GM18508 (cell line): ENCODE measurements around the gene AKAP6.

Source experiments
- ATAC-seq: cut with Tn5 transposase; IDR thresholded peaks from one replicate; pipeline ENCODE4 v1.9.1; 2021; ENCODE audit warnings: moderate number of reproducible peaks; ENCODE audit not compliant: insufficient read depth, unreplicated experiment

The AKAP6 gene

DNA sequence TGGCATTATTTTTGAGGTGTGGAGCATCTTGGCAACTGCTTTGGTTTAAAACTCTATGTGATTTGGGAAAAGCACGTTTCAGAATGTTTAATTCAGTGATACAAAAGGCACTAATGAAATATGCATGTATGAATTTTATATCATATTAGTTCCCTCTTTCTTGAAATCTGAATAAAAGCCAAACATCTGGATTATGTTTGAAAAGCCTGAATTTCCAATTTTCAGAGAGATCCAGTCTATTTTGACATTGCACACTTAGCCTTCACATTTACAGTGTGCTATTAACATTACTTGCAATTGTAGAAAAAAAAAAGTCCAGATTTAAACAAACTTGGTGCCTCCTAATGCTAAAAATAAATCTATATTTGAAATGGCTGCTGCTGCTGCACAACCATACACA is 390.5 kb downstream of the AKAP6 start:
- ATAC-seq = no peak

GRCh38 chr14:32720927-32721326 is 391.8 kb downstream of the AKAP6 start:
- ATAC-seq = no peak

DNA sequence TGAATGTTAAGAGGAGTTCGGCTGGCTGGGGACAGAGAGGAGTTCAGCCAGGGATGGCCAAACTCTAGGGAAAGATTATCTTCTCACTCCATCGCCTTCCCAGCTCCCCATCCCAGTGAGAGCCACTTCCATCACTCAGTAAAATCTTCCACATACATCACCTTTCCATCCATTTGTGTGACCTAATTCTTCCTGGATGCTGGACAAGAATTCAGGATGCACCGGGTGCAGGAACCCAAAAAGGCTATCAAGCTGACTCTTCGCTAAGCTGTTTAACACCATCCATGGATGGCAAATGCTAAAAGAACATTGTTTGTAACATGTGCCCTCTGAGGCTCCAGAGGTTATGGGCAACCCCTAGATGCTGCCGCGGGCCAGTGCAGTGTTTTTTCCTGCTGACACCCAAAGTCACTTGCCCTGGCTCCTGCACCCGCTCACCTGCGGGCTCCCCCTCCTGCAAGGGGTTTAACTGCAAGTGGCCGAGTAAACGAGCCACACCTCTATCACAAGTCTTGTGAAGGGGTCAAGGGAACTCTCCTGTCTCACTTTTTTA is 393.6 kb downstream of the AKAP6 start:
- ATAC-seq = no peak

GRCh38 chr14:32724867-32725471 is 395.9 kb downstream of the AKAP6 start:
- no peak for ATAC-seq

DNA sequence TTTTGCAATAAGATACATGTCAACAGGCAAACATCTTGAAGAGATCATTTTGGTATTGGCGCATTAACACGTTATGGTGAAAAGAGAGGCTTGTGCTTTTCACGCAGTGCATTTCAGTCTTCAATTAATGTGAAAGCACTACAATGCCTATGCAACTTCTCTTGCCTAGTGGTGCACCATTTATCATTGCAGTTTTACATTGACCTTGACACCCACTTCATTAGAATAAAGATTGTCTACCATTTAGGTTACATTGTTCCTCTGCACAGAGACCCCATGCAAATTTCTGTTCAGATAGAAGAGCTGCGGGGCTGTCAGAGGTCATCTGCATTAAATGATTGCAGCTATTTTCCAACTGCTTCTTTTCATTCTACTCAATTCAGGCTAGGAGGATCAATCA is 397.4 kb downstream of the AKAP6 start:
- ATAC-seq = no peak

GRCh38 chr14:32727832-32728231 is 398.7 kb downstream of the AKAP6 start:
- ATAC-seq = no peak

GRCh38 chr14:32728526-32728925 is 399.4 kb downstream of the AKAP6 start:
- ATAC-seq = no peak

DNA sequence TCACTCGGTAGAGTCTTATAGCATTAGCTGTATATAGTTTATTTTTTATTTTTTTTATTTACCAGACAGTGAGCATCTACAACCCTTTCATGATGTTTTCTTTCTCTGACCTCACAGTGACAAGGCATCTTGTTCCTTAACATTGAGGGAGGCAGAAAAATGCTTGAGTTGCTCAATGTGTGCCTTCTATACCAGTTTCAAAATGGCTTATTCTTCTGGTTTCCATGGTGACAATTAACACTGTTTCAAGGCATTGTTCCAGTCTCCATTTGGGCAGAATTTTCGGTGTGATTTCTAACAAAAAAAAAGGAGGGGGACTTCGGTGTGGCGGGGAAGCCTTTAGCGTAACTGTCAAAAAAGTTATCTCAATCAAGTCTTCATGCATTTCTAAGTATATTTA is 399.9 kb downstream of the AKAP6 start:
- no peak for ATAC-seq

- ATAC-seq = no peak
Observed at GRCh38 chr14:32731249-32731648, 402.2 kb downstream of the AKAP6 start.

DNA sequence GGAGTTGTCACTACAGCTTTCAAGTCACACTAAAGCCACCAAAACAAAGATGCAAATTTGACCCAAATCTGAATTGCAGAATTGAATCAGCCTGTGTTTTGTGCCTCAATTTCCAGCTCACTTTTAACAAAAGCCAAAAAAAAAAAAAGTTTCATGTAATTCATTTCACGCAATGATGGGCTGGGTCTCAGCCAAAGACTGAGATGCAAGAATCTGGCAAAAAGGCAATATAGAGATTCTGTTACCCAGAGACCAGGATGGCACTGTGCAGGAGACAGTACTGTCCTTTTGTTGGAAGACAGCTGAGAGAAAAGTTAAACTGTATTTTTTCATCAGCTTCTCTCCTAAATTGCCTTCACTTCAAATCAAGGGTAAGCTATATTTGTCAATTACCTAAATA is 403.9 kb downstream of the AKAP6 start:
- ATAC-seq = no peak

DNA sequence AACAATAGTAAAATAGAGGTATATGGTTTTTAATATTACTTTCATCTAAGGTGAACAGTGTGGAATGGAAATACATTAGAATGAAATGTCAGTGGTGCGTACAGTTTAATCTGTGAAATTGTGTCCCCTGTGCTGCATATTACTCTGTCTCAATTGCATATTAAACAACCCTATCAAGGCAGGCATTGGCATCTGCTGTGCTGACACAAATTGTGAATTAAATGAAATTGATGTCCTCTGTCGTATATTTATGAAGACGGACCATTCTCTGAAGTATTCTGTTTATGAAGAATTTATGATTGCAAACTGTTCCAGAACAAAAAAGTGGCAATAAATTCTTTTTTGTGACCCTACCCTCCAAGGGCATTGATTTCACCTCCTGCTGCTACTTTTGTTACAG is 405.2 kb downstream of the AKAP6 start:
- ATAC-seq = no peak

DNA sequence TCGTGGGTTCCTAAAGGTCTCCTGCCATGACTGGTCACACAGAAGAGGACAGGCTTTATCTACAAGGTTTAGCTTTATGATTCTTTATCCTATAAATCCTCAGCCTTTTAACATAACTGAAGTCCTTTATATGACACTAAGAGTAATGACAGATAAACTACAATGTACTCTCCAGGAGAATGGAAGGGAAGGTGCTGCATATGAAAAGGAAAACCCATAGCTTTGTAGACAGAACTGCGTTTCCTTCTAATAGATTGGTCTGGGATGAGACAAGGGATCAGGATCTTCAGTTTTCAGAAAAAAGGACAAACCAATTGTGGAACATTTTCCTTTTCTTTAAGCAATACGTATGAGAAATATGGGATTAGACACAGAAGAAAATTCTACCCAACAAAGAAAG is 408.5 kb downstream of the AKAP6 start:
- no peak for ATAC-seq

GRCh38 chr14:32738206-32738871 is 409.2 kb downstream of the AKAP6 start:
- no peak for ATAC-seq

GRCh38 chr14:32744811-32745445 is 415.8 kb downstream of the AKAP6 start:
- no peak for ATAC-seq

DNA sequence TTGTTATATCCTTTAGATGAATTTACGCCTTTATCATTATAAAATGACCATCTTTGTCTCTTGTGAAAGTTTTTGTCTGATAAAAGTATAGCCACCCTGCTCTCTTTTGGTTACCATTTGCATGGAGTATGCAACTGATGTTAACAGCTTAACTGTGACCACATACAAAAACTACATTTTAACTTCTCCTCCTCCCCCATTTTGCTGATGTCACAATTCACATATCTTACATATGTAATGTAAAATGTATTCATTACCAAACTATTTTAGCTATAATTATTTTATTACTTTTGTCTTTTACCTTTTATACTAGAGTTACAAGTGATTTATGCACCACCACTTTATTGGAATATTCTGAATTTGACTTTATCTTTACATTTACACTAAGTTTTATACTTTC is 425.1 kb downstream of the AKAP6 start:
- no peak for ATAC-seq

- no peak for ATAC-seq
Observed at GRCh38 chr14:32756173-32756572, 427.1 kb downstream of the AKAP6 start.

DNA sequence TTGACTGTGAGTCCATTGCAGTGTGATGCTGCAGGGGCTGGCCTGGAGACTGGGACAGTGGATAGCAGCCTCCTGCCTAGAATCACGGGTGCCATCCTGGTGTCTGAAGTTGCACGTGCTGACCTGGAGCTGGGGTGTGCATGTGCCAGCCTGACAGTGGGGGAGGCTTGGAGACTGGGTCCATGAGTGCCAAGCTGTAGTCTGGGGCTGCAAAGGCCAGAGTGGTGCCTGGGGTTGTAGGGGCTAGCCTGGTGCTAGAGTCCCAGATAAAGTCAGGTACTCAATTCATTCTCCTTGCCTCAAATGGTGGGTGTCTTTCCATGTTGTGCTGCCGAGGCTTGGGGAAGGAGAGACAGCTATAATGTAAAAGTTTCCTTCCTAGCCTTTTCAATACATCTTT is 427.7 kb downstream of the AKAP6 start:
- no peak for ATAC-seq

DNA sequence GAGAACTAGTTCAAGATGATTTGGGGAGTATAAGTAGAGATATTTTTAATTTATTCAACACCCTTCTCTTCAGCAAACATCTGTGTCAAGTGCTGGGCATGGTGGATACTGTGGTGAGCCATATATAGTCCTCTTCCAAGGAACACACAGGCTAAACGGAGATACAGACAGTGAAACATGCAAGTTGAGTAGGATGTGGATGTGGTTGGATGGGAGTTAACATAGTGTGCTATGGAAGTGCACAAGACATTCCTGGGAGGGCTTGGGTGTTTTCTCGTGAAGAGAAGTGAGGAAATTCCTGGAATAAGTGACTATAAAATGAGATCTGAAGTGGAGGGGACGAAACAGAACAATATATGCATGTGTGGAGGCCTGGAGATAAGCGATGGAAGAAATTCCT is 428.5 kb downstream of the AKAP6 start:
- ATAC-seq = no peak

GRCh38 chr14:32761381-32761968 is 432.4 kb downstream of the AKAP6 start:
- ATAC-seq = no peak

DNA sequence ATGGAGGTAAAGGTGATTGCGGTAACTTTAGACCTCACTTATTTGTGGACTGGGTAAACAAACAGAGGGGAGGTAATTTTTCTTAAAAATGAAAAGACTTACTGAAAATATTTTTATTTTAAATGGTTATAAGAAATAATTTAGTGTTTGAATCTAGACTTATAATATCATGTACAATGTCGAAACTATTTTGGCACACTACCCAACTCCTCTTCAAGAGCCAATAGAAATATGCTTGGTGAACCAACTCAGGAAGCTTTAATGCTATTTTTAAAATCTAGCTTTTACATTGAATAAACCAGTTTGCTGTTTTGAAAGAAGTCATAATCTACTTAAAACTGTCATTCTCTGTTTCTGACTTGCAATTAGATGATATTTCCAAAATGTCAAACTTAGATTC is 433.8 kb downstream of the AKAP6 start:
- ATAC-seq = no peak

DNA sequence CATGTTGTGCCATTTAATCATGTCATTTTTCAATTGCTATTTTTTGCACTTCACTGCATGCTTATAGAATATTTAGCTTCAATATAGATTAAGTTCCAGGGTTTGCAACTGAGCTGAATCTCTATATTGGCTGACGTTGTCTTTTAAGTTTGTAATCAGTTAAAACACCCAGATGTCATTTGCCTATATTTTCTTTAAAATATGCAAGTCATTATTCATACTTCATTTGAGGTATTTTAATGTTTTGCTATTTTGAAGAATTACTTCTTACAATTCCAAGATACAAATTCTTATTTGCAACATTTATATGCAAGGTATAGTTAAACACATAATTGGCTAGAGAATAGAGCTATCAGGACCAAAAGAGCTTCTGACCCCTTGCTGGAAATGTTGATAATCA is 434.6 kb downstream of the AKAP6 start:
- ATAC-seq = no peak
